IPS DF 6.9 (cell line): ENCODE results near the gene GOLGA8K.
"Not testable (repeated sequence)": the region's sequence is repeated elsewhere in the genome, so short reads cannot be mapped to it uniquely, and the experiment has no call there.

ENCODE experiments used
- DNase-seq: peaks from one replicate; pipeline ENCODE4 v3.0.0-alpha.2; 2013; ENCODE audit warnings: low read depth, low spot score
- H3K27ac ChIP-seq: one replicate; pipeline ENCODE4 v1.5.1; 2013; ENCODE audit warnings: low read length, control low read depth
- H3K27me3 ChIP-seq: 2 replicates; pipeline ENCODE4 v1.6.1; 2013; ENCODE audit warnings: mild to moderate bottlenecking, low read length; ENCODE audit not compliant: control insufficient read depth, insufficient read depth
- H3K36me3 ChIP-seq: 2 replicates; pipeline ENCODE4 v1.6.1; 2013; ENCODE audit warnings: low read length; ENCODE audit not compliant: control insufficient read depth, insufficient read depth
- H3K4me1 ChIP-seq: 2 replicates; pipeline ENCODE4 v1.6.1; 2013; ENCODE audit warnings: low read length; ENCODE audit not compliant: control insufficient read depth, insufficient read depth
- H3K4me3 ChIP-seq: 2 replicates; pipeline ENCODE4 v1.5.1; 2013; ENCODE audit warnings: mild to moderate bottlenecking, low read length
- H3K9me3 ChIP-seq: 2 replicates; pipeline ENCODE4 v1.6.1; 2013; ENCODE audit warnings: low read length, inconsistent platforms; ENCODE audit not compliant: control insufficient read depth, insufficient read depth
- WGBS: extraction: QIAGEN DNeasy Blood & Tissue Kit; methylation state at CpG from one replicate; pipeline ENCODE4 v1.1.7; 2013; ENCODE audit warnings: mixed read lengths, missing lambda C conversion rate; ENCODE audit not compliant: insufficient read length, insufficient coverage; 5-methylcytosine and 5-hydroxymethylcytosine counted together

GOLGA8K gene

DNA sequence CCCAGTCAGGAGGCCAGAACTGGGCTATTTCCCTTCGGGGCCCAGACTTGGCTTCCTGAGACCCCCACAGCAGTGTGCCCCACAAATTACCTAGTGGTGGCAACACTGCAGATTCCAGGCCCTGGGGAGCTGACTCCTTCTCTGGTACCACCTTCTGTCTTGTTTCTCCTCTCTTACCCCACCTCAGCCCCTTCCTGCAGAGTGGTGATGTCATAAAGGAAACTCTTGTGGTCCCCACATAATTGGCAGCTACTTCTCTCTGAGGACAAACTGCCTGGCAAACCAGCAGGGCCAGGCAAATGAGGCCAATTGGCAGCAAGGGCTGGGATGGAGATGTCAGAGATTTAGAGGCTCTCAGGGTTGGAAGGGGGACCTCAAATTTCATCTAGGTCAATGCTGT lies 44.6 kb downstream of the GOLGA8K start:
- H3K27ac ChIP-seq, H3K9me3 ChIP-seq, H3K27me3 ChIP-seq, H3K36me3 ChIP-seq, H3K4me3 ChIP-seq, DNase-seq, H3K4me1 ChIP-seq: not testable (repeated sequence)
- WGBS = no CpG with 5 or more reads among the region's 1 CpG

DNA sequence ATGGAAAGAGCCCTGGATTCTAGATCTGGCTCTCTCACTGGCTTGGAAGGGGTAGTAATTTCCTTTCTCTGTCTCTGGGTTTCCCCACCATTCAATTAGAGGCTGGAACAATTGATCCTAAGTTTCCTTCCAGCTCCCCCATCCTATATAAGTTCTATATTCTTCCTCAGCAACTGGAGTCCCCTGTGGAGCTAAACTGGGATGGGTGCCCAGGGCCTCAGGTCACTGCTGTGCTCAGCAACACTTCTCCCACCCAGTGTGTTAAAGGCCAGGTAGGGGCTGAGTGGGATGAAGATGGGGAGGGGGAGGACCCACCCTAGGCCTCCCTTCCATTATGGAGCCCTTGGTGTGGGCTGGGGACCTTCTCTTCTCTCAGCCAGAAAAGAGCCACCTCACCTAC lies 46.2 kb downstream of the GOLGA8K start:
- DNase-seq, H3K4me3 ChIP-seq, H3K4me1 ChIP-seq, H3K27me3 ChIP-seq, H3K36me3 ChIP-seq, H3K9me3 ChIP-seq, H3K27ac ChIP-seq: not testable (repeated sequence)

DNA sequence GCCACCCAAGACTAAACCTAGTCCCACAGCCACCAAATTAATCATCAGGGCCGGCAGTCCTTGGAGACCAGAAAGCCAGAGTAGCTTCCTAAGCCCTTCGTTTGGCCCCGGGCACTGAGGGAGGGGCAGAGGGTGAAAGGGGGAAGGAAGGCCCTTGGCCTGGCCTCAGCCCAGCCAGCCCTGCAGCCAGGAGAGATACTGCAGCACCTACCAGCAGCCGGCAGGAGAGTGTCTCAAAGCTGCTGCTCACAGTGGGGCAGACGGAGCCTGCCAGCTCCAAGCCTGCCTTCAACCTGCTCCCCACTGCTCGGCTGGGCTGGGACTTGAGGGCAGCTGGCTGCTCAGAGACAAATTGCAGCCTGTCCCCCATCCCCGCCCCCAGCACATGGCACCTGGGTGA lies 50.3 kb downstream of the GOLGA8K start:
- H3K27ac ChIP-seq, H3K9me3 ChIP-seq, H3K4me1 ChIP-seq, DNase-seq, H3K27me3 ChIP-seq, H3K4me3 ChIP-seq, H3K36me3 ChIP-seq: not testable (repeated sequence)
- WGBS = no CpG with 5 or more reads among the region's 7 CpGs

DNA sequence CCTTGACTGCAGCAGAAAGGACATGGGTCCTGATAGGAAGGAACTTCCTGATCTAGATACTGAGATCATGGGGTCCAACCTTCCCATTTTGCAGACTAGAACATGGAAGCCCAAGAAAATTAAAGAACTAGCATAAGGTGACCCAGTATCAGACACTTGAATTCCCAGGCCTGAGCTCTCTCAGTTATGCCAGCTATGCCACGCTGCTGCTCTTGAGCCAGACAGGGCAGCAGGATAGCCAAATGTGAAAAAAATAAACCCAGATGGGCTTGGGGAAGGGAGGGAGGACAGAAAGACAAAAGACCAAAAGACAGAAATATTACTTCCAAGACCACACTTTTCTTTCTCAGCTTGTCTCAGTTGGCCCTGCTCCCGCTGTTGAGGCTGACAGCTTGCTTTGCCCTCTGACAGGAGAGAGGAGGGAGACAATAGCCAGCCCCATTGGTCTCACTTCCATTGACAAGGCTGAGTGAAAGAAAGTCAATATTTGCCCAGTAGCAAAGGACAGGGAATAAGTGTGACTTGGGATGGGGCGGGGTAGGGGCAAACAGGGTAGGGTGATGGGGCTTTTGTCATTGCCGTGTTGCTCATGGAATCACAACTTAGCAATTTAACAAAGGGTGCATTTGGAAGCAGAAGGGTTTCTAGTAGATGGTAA lies 52.4 kb downstream of the GOLGA8K start:
- not testable (repeated sequence) for H3K9me3 ChIP-seq, H3K27ac ChIP-seq, H3K27me3 ChIP-seq, H3K4me3 ChIP-seq, H3K4me1 ChIP-seq, H3K36me3 ChIP-seq, DNase-seq
- WGBS = no CpG with 5 or more reads among the region's 4 CpGs

DNA sequence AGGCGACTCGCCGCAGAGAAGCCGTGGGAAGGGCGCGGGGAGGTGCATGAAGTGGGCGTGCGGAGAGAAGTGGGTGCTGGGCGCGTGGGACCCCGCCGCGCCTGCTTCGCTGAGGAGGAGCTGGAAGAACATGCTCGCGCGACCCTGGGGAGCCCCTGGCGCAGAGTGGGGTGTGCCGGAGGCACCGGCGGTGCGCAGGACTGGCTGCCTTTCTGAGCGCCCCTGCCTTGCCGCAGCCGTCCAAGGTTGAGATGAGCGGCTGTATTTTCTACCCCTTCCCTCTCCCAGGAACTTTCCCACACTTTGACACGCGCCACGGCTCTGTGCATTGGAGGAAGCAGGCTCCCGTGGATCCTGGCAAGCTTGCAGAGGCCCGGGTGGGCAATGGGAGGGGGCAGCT lies 56.1 kb downstream of the GOLGA8K start:
- not testable (repeated sequence) for H3K27ac ChIP-seq, H3K36me3 ChIP-seq, H3K9me3 ChIP-seq, H3K27me3 ChIP-seq, DNase-seq, H3K4me3 ChIP-seq, H3K4me1 ChIP-seq
- no CpG with 5 or more reads among the region's 31 CpGs for WGBS

DNA sequence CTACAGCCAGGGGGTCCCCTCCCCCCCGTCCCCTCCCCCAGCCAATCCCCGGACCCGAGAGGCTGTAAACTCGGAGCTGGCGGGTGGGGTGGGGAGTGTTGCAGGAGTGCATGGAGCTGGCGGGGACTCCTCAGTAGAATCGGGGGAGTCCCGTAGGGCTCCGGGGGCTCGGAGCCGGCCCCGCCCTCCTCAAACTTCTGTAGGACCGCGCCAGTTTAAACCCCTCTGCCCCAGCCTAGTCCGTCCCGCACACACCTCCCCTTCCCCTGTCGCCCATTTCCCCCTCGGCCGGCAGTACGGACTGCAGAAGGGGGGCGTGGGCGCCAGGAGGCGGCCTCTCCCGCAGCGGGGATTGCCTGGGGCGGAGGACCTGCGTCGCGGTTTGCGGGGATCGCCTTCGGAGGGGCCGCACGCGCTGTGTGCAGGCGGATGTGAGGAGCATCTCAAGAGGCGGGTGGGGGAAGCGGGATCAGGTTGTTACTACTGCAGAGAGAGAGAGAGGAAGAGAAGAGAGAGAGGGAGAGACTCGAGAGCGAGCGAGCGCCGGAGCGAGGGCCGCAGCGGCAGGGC lies 57.0 kb downstream of the GOLGA8K start:
- not testable (repeated sequence) for H3K9me3 ChIP-seq, H3K4me3 ChIP-seq, H3K27me3 ChIP-seq, H3K4me1 ChIP-seq, DNase-seq, H3K27ac ChIP-seq, H3K36me3 ChIP-seq
- no CpG with 5 or more reads among the region's 46 CpGs for WGBS

DNA sequence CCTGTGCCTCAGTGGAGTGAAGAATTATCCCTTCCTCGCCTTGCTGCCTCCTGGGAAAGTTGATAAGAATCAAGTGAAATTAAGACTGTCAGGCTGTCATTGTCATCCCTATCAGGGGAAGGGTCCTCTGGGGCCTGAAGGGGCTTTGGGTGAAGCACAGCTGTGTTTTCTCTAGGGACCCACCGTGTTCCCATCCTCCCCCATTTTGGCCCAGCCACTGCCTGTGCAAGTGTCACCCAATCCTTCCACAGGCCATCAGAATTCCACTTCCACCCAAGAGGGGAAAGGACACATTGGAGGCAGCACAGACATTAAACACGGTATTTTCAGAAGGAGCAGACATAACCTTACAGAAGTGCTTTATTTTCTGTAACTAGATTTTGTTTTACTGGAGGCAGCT lies 59.2 kb downstream of the GOLGA8K start:
- H3K27me3 ChIP-seq, H3K4me3 ChIP-seq, H3K27ac ChIP-seq, H3K9me3 ChIP-seq, DNase-seq, H3K36me3 ChIP-seq, H3K4me1 ChIP-seq: not testable (repeated sequence)
- WGBS = no CpG with 5 or more reads among the region's 3 CpGs
